Measurements from ENCODE around the gene SLC22A23.

GRCh38 chr6:3328796-3329195 lies 128.1 kb downstream of the SLC22A23 start:
- TF ChIP-seq, protein P1, sequence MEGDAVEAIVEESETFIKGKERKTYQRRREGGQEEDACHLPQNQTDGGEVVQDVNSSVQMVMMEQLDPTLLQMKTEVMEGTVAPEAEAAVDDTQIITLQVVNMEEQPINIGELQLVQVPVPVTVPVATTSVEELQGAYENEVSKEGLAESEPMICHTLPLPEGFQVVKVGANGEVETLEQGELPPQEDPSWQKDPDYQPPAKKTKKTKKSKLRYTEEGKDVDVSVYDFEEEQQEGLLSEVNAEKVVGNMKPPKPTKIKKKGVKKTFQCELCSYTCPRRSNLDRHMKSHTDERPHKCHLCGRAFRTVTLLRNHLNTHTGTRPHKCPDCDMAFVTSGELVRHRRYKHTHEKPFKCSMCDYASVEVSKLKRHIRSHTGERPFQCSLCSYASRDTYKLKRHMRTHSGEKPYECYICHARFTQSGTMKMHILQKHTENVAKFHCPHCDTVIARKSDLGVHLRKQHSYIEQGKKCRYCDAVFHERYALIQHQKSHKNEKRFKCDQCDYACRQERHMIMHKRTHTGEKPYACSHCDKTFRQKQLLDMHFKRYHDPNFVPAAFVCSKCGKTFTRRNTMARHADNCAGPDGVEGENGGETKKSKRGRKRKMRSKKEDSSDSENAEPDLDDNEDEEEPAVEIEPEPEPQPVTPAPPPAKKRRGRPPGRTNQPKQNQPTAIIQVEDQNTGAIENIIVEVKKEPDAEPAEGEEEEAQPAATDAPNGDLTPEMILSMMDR (IDR thresholded peaks at IDR 0.05), result no peak
- TF ChIP-seq POLR2A (IDR thresholded peaks at IDR 0.05), result no peak

Measured in adrenal gland (tissue), 5 donors.